NT2/D1 (cell line): ENCODE data around the gene SELENOM.

Experiments
- YY1 ChIP-seq: IDR thresholded peaks from 2 replicates; pipeline ENCODE4 v1.6.1; 2011; ENCODE audit not compliant: insufficient read length, insufficient read depth
- ZNF274 ChIP-seq: IDR thresholded peaks from 2 replicates; pipeline ENCODE4 v1.6.1; 2011; ENCODE audit warnings: mild to moderate bottlenecking, low read depth, low read length

DNA sequence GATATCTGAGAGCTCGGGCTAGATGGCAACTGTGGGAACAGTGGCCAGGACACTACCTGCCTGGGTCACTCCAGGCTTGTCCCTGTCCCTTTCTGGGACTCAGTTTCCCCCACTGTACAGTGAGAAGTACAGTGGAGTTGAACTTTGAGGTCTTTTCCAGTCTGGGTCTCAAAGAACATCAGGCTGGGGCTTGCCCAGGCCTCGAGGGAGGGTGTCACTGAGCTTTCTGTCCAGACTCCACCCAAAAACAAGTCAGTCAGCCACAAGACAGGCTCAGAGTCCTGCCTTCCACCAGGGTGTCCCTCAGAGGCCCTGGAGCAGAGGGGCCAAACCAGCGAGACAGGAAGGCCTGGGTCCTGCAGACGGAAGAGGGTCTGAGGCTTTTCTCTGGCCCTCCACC is 34.9 kb upstream of the SELENOM start:
- TF ChIP-seq YY1 (no peak), ZNF274 (no peak)
